Epithelial cell of esophagus (primary cell): ENCODE data around the gene BTBD17.

ENCODE experiments used
- DNase-seq: peaks from one replicate; pipeline ENCODE4 v3.0.0; 2010; ENCODE audit warnings: low read depth
- H3K4me3 ChIP-seq: 2 replicates; pipeline ENCODE4 v1.5.1; 2011; ENCODE audit warnings: mild to moderate bottlenecking, low read length, control low read depth
- TF ChIP-seq, protein P1 (sequence below): IDR thresholded peaks from 2 replicates; pipeline ENCODE4 v1.5.1; 2011; ENCODE audit warnings: low read depth, mild to moderate bottlenecking, low read length, control low read depth, inconsistent platforms; ENCODE audit not compliant: insufficient read depth; ENCODE audit errors: missing control alignments

Gene BTBD17

DNA sequence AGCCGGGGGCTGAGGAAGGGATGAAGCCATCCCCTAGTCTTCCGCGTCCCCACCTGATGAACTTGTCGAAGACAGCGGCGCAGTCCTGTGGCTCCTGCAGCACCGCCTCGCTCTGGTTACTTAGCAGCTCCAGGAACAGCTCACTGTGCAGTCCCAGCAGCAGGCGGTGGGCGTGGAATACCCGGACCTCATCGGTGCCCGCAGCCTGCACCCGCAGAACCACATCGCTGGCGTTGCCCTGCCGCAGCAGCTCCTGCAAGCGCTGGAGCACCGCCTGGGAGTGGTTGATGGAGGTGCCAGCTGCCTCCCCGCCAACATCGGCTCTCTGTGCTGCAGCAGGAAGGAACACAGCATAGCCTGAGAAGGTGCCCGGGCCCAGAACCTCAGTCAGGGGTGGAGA lies 1.8 kb downstream of the BTBD17 start:
- TF ChIP-seq, protein P1, sequence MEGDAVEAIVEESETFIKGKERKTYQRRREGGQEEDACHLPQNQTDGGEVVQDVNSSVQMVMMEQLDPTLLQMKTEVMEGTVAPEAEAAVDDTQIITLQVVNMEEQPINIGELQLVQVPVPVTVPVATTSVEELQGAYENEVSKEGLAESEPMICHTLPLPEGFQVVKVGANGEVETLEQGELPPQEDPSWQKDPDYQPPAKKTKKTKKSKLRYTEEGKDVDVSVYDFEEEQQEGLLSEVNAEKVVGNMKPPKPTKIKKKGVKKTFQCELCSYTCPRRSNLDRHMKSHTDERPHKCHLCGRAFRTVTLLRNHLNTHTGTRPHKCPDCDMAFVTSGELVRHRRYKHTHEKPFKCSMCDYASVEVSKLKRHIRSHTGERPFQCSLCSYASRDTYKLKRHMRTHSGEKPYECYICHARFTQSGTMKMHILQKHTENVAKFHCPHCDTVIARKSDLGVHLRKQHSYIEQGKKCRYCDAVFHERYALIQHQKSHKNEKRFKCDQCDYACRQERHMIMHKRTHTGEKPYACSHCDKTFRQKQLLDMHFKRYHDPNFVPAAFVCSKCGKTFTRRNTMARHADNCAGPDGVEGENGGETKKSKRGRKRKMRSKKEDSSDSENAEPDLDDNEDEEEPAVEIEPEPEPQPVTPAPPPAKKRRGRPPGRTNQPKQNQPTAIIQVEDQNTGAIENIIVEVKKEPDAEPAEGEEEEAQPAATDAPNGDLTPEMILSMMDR, result no peak
- no peak for DNase-seq
- H3K4me3 ChIP-seq, result no peak overlapping the region

DNA sequence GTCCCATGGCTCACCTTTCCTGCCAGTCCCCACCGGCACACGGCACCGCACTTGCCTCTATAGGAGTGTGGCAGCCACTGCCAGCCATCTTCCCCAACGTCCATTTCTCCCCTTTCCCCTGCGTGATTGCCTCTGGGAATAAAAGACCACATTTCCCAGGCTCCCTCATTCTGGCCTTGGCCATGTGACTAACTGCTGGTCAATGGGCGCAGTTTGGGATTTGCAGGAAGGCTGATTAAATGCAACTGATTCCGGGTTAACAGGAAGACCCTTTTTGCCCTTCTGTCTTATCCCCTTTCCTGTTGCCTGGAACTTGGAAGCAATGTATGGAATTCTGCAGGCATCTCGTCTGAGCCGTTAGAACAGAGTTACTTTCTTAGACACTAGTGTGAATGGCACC lies 3.0 kb downstream of the BTBD17 start:
- H3K4me3 ChIP-seq, result no peak overlapping the region
- DNase-seq, result no peak
- TF ChIP-seq, protein P1, result no peak

DNA sequence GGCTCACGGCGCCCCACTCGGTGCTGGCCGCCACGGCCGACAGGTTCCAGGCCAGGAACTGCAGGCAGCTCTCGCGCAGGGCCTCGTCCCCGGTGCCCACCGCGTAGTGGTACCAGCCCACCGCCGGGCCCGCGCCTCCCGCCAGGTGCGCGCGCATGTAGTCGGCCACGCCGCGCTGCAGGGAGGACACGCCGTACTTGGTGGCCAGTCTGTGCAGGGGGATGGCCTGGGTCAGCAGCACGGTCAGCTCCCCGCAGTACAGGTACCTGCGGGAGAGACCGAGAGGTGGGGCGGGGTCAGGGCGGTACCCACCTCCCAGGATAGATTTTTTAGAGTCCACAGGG lies 4.2 kb downstream of the BTBD17 start:
- no peak for DNase-seq
- no peak overlapping the region for H3K4me3 ChIP-seq
- TF ChIP-seq, protein P1, result no peak

DNA sequence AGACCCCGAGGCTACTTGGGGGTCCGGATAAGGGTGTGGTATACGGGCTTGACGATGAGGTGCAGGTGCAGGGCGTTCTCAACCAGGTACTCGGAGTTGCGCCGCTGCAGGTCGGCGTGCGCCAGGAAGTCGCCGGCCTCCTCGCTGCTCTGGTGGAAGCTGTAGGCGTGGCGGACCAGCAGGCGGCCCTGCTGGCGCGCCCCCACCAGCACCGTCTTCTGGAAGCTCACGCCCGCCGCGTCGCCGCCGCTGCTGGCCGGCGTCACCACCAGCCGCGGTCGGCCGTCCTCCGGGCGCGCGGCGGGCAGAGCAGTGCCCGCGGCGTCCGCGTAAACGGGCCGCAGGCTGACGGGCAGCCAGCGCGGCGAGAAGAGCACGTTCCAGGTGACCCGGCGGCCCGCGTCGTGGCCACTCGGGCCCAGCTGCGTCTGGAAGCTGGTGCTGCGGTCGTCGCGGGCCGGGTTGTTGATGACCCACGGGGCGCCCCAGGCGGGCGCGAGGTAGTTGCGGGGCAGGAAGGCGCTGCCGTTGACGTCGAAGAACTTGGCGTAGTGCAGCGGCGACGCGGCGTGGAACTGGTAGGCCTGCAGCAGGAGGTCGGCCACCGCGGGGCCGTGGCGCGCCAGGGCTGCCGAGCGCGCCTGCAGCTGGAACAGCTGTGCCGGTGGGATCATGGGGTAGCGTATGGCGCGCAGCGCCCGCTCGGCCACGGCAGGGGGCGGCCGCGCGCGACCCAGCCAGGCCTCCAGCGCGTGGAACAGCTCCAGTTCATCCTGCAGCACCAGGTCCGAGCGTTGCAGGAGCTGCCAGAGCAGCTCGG lies 4.8 kb downstream of the BTBD17 start:
- no peak overlapping the region for H3K4me3 ChIP-seq
- TF ChIP-seq, protein P1, result no peak
- DNase-seq, result no peak

DNA sequence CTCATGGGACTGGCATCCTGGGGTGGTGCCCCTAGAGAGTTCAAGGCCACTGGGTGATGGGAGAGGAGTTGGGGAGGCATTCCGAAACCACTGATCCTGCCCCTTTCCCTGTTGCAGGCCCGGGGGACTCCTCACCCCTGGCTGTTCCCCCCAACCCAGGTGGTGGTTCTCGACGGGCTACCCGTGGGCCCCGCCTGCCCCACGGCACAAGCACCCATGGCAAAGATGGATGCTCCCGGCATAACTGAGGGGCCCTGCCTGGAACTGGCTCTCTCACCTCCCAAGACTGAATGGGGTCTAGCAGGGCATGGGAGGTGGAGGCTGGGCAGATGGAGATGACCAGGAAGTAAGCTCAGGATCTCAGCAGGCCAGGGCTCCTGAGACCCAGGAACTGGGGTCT lies 6.6 kb downstream of the BTBD17 start:
- TF ChIP-seq, protein P1, result no peak
- DNase-seq, result no peak
- no peak overlapping the region for H3K4me3 ChIP-seq

DNA sequence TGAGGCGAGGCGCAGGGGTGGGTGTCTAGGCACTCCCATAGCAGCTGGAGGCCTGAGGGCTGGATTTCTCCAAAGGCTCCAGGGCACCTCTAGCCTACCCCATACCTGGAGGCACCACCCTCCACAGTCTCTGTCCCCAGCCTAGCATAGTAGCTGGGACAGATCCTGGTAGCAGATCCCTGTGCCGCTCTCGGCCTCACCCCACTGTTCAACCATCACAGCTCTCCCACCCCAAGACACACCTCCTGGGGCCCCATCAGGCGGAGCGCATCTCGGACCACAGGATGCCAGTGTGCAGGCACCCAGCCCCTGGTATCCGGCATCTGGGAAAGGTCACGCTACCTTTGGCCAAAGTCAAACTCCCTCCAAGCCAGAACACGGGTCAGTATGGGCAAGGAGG lies 7.1 kb downstream of the BTBD17 start:
- no peak for DNase-seq
- TF ChIP-seq, protein P1, result no peak
- no peak overlapping the region for H3K4me3 ChIP-seq

DNA sequence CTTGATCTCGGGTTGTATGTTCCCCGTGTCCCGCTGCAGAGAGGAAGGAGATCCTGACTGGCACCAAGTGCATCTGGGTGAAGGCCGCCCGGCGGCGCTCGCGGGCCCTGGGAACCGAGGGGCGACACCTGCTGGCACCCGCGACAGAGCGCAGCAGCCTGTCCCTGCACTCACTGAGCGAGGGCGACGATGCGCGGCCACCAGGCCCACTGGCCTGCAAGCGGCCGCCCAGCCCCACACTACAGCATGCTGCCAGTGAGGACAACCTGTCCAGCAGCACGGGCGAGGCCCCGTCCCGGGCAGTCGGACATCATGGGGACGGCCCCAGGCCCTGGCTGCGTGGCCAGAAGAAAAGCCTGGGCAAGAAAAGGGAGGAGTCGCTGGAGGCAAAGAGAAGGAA lies 7.5 kb downstream of the BTBD17 start:
- TF ChIP-seq, protein P1, result peak; percentile 31
- H3K4me3 ChIP-seq, result no peak overlapping the region
- peak; percentile 9 for DNase-seq
